ENCODE data around the gene UBIAD1.

The UBIAD1 gene, protein sequence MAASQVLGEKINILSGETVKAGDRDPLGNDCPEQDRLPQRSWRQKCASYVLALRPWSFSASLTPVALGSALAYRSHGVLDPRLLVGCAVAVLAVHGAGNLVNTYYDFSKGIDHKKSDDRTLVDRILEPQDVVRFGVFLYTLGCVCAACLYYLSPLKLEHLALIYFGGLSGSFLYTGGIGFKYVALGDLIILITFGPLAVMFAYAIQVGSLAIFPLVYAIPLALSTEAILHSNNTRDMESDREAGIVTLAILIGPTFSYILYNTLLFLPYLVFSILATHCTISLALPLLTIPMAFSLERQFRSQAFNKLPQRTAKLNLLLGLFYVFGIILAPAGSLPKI

DNA sequence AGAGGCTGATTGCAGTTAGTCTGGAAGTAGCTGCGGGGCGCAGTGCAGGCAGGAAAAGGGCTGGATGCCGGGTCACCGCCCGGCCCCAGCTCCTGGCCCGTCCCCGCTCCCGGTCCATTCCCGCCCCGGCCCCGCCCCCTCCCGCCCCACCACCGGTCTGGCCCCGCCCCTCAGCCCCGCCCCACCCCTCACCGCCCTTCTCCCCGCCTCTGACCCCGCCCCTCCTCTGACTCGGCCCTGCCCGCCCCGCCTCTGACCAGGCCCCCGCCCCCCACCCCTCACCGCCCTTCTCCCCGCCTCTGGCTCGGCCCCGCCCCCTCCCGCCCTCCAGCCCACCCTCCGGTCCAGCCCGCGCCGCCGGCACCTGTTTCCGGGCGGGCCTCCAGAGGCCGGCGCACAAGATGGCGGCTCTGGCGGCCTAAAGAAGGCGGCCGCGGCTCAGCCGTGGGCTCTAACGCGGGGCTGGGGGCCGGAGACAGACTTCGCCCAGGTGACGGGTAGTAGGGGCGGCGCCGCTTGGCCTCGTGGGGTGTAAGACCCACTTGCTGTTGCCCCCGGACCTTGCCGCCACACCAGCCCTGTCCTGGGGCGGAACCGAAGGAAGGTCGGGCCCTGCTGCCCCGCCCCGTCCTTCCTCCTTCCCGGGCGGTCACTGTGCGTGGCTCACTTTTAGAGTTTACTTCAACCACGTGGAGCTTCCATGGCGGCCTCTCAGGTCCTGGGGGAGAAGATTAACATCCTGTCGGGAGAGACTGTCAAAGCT, at the start of gene UBIAD1:
Gene UBIAD1, plus strand, starts transcription at position 367 of the 763 bp plus-strand sequence. Its CDS starts 334 bp downstream, at position 701.
- DNase-seq (ENCODE audit: low read depth) = peak; percentile 68
- TF ChIP-seq, protein P1, sequence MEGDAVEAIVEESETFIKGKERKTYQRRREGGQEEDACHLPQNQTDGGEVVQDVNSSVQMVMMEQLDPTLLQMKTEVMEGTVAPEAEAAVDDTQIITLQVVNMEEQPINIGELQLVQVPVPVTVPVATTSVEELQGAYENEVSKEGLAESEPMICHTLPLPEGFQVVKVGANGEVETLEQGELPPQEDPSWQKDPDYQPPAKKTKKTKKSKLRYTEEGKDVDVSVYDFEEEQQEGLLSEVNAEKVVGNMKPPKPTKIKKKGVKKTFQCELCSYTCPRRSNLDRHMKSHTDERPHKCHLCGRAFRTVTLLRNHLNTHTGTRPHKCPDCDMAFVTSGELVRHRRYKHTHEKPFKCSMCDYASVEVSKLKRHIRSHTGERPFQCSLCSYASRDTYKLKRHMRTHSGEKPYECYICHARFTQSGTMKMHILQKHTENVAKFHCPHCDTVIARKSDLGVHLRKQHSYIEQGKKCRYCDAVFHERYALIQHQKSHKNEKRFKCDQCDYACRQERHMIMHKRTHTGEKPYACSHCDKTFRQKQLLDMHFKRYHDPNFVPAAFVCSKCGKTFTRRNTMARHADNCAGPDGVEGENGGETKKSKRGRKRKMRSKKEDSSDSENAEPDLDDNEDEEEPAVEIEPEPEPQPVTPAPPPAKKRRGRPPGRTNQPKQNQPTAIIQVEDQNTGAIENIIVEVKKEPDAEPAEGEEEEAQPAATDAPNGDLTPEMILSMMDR (IDR thresholded peaks at IDR 0.05; ENCODE audit: low read depth, low read length, missing control alignments) = peak; percentile 14
- in situ Hi-C loops (cut with HindIII; ENCODE audit: low sequenced_read_pairs) = no loop called here
- peak within 1 kb of the TSS; percentile 84 for H3K4me3 ChIP-seq (ENCODE audit: low read depth, low read length)

DNA sequence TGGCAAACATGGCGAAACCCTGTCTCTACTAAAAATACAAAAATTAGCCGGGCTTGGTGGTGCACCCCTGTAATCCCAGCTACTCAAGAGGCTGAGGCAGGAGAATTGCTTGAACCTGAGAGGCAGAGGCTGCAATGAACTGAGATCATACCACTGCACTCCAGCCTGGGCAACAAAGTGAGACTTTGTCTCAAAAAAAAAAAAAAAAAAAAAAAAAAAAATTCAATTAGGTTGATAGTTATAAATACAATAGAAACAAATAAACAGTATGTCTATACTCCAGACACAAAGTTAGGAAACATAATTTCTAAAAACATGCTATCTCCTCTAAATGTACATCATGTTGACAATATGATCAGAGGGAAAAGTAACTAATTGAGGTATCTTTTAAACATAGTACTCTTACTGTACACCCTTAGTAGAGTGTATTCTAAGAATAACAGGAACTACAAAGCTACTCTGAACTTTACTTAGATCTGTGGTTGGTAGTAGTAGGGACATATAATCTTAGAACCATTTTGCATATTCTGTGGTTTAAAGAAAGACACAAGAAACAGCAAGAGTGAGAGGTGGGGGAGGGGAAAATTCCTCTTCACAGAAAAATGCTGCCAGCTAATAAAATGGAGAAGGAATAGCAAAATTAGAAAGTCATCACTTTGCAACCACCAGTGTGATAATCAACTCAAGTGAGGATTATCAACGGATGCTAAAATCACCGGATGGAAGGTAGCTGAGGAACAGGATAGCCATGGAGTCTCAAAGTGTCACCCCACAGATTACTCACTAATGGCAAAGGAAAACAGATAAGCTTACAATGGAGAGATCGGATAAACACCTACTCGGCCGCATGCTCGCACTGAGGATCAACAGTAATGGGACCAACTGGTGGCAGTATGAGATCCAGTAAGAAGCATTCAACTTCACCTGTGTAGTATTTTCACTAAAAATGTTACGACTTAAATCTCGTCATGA, 45.6 kb upstream of the UBIAD1 start:
- no peak overlapping the region for H3K4me3 ChIP-seq (ENCODE audit: low read depth, low read length)
- DNase-seq (ENCODE audit: low read depth) = no peak
- in situ Hi-C loops (cut with HindIII; ENCODE audit: low sequenced_read_pairs) = no loop called here
- TF ChIP-seq, protein P1 (IDR thresholded peaks at IDR 0.05; ENCODE audit: low read depth, low read length, missing control alignments) = no peak

DNA sequence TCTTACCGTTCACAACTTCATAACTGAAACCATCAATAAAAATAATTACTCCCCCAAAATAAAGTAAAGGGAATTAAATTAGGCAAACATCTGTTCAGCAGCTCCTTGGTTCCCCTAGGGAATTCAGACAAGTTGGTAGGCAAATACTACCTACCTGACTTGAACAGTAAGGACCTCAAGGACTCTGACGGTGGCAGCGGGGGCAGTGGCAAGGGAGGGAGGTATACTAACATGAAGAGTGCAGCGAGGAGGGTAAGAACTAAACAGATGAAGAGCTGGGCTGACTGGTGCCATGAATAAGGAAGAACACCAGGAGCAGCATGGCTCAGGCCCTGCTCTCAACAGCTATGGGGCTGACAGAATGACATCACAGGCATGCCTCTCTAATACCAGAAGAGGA, 43.8 kb upstream of the UBIAD1 start:
- in situ Hi-C loops (cut with HindIII; ENCODE audit: low sequenced_read_pairs) = no loop called here
- H3K4me3 ChIP-seq (ENCODE audit: low read depth, low read length) = no peak overlapping the region
- TF ChIP-seq, protein P1 (IDR thresholded peaks at IDR 0.05; ENCODE audit: low read depth, low read length, missing control alignments) = no peak
- DNase-seq (ENCODE audit: low read depth) = no peak

DNA sequence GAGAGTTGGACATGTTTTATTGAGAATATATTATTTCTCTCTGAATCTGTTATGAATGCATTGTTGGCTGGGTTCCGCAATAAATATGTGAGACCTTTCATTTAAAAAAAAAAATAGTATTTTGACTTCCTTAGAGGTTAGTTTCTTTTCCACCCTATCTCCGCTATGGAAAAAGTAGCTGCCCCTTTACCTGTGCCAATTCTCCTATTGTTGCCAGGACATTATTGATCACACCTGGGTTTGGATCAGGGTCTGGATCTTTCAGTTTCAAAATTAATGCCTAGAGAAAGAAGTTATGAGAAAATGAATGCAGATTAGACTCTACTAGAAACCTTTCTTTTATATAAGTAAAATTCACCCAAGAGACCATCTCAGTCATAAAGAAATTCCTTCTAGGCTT, 39.8 kb upstream of the UBIAD1 start:
- TF ChIP-seq, protein P1 (IDR thresholded peaks at IDR 0.05; ENCODE audit: low read depth, low read length, missing control alignments) = no peak
- in situ Hi-C loops (cut with HindIII; ENCODE audit: low sequenced_read_pairs) = no loop called here
- DNase-seq (ENCODE audit: low read depth) = no peak
- H3K4me3 ChIP-seq (ENCODE audit: low read depth, low read length) = no peak overlapping the region

DNA sequence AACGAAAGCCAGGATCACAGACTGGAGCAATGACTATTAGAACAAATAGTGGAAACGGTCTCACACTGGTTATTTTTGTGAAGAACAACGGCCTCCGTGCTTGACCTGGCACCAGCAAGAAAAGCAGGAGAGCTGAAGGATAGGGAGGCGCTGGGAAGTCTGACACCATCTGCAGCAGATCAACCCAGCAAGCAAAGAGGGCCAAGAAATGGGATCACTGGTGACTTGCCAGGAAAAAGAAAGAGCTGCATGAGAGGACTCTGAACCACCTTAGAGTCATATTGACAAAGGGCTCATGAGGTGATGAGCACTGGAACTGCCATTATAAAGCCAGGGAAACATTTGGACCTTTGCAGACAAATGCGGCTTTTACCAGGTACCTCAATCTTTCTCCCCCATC, 35.6 kb upstream of the UBIAD1 start:
- H3K4me3 ChIP-seq (ENCODE audit: low read depth, low read length) = no peak overlapping the region
- no peak for DNase-seq (ENCODE audit: low read depth)
- TF ChIP-seq, protein P1 (IDR thresholded peaks at IDR 0.05; ENCODE audit: low read depth, low read length, missing control alignments) = no peak
- in situ Hi-C loops (cut with HindIII; ENCODE audit: low sequenced_read_pairs) = no loop called here

DNA sequence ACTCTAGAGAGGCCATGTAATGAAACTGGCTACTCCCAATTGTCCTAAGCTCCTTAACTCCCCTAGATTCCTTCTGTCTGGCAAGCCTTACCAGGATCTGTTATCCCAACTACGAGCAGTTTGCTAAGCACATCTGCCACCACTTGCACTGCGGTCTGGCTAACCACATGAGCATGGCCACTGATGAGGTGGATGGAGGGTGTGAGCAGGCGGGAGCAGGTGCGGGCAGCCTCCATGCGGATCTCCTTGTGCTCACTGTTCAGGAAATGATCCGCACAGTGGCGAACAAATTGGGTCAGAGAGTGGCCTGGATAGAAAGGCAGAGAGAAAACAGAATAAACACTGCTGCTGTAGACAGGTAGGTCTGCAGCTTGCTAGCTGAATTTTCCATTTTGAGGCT, 34.7 kb upstream of the UBIAD1 start:
- in situ Hi-C loops (cut with HindIII; ENCODE audit: low sequenced_read_pairs) = no loop called here
- no peak overlapping the region for H3K4me3 ChIP-seq (ENCODE audit: low read depth, low read length)
- no peak for DNase-seq (ENCODE audit: low read depth)
- TF ChIP-seq, protein P1 (IDR thresholded peaks at IDR 0.05; ENCODE audit: low read depth, low read length, missing control alignments) = no peak

Data from astrocyte of the cerebellum (primary cell).